Type B pancreatic cell (in vitro differentiated cells): ENCODE data around the gene SLC16A10. TPM values are rescaled to one million over a fixed set of nuclear protein-coding genes. Genes with fewer than 3 reads are reported as not detected.

ENCODE experiments used
- DNase-seq: peaks from one replicate; pipeline ENCODE4 v3.0.0; 2021; ENCODE audit warnings: mixed read lengths; ENCODE audit not compliant: unreplicated experiment; ENCODE audit errors: extremely low spot score
- H3K27ac Mint-ChIP-seq: 2 replicates; pipeline ENCODE4 v1.8.0; 2021; ENCODE audit warnings: mild to moderate bottlenecking, mixed read lengths
- H3K27me3 Mint-ChIP-seq: 2 replicates; pipeline ENCODE4 v1.8.0; 2021; ENCODE audit warnings: mixed read lengths
- H3K36me3 Mint-ChIP-seq: 2 replicates; pipeline ENCODE4 v1.8.0; 2021; ENCODE audit warnings: mixed read lengths
- H3K4me1 Mint-ChIP-seq: one replicate; pipeline ENCODE4 v1.8.0; 2021; ENCODE audit warnings: mixed read lengths; ENCODE audit not compliant: unreplicated experiment
- H3K4me3 Mint-ChIP-seq: 2 replicates; pipeline ENCODE4 v1.8.0; 2021; ENCODE audit warnings: mild to moderate bottlenecking, mixed read lengths
- H3K9me3 Mint-ChIP-seq: 2 replicates; pipeline ENCODE4 v1.8.0; 2021; ENCODE audit warnings: mixed read lengths
- CTCF ChIP-seq: fragments of 200-600 bp; sonication (generic); conservative IDR thresholded peaks from 2 replicates; pipeline ENCODE4 v1.5.0; 2021; ENCODE audit warnings: antibody characterized with exemption, mild to moderate bottlenecking
- total RNA-seq: library from RNA; stranded (reverse); gene quantifications from 2 replicates; pipeline ENCODE4 v1.2.1, GENCODE V29; 2021; ENCODE audit warnings: low replicate concordance

Gene SLC16A10
- total RNA-seq, 1 donor from 2014 or later: 16.9 TPM

- no peaks in the 10 kb centered on the region for H3K4me1 Mint-ChIP-seq
- no peaks in the 10 kb centered on the region for H3K27me3 Mint-ChIP-seq
- peak overlapping the region; percentile 67 for H3K4me3 Mint-ChIP-seq
- H3K27ac Mint-ChIP-seq: peak overlapping the region; percentile 96
- peaks cover 31% of the 10 kb centered on the region for H3K9me3 Mint-ChIP-seq
- H3K36me3 Mint-ChIP-seq: peaks cover 74% of the 10 kb centered on the region
- no peak for TF ChIP-seq CTCF
- DNase-seq: no peak
Observed at GRCh38 chr6:111276736-111277135, 189.4 kb downstream of the SLC16A10 start.

- Mint-ChIP-seq H3K4me3 (peak overlapping the region; percentile 38), H3K36me3 (peaks cover 84% of the 10 kb centered on the region), H3K9me3 (peaks cover 31% of the 10 kb centered on the region), H3K27me3 (no peaks in the 10 kb centered on the region), H3K4me1 (no peaks in the 10 kb centered on the region), H3K27ac (peak overlapping the region; percentile 96)
- DNase-seq: no peak
- TF ChIP-seq CTCF: no peak
Observed at GRCh38 chr6:111277819-111278218, 190.5 kb downstream of the SLC16A10 start.

- H3K9me3 Mint-ChIP-seq: peaks cover 31% of the 10 kb centered on the region
- H3K4me1 Mint-ChIP-seq: no peaks in the 10 kb centered on the region
- H3K27ac Mint-ChIP-seq: no peak overlapping the region
- H3K4me3 Mint-ChIP-seq: no peak overlapping the region
- H3K36me3 Mint-ChIP-seq: peaks cover 77% of the 10 kb centered on the region
- H3K27me3 Mint-ChIP-seq: no peaks in the 10 kb centered on the region
- TF ChIP-seq CTCF: no peak
- DNase-seq: no peak
Observed at GRCh38 chr6:111278731-111279130, 191.4 kb downstream of the SLC16A10 start.

- H3K27ac Mint-ChIP-seq: no peak overlapping the region
- no peaks in the 10 kb centered on the region for H3K4me1 Mint-ChIP-seq
- H3K27me3 Mint-ChIP-seq: no peaks in the 10 kb centered on the region
- H3K4me3 Mint-ChIP-seq: no peak overlapping the region
- no peak for DNase-seq
- H3K36me3 Mint-ChIP-seq: peaks cover 76% of the 10 kb centered on the region
- H3K9me3 Mint-ChIP-seq: peaks cover 24% of the 10 kb centered on the region
- TF ChIP-seq CTCF: no peak
Observed at GRCh38 chr6:111280445-111280955, 193.2 kb downstream of the SLC16A10 start.

Other genes starting within 250 kb of the SLC16A10 start
- 58.8 and 84.3 TPM in 2 replicates for gene AMD1, start 212.7 kb upstream of the SLC16A10 start, total RNA-seq
- gene GTF3C6, start 128.8 kb upstream of the SLC16A10 start, total RNA-seq: 60.4 and 92.9 TPM in 2 replicates
- 25.2 and 28.8 TPM in 2 replicates for gene RPF2, start 105.5 kb upstream of the SLC16A10 start, total RNA-seq